ENCODE measurements around the gene KLK10.
"Not testable (repeated sequence)": the region's sequence is repeated elsewhere in the genome, so short reads cannot be mapped to it uniquely, and the experiment has no call there.

Gene KLK10

GRCh38 chr19:51001515-51001914 lies 18.0 kb downstream of the KLK10 start, which contains the start of gene KLK8:
Gene KLK8, minus strand, starts transcription at chr19:51001604. Its CDS starts 437 bp downstream, at chr19:51001167.
- DNase-seq = no peak

- no peak for DNase-seq
Observed at GRCh38 chr19:51000981-51001380, 18.5 kb downstream of the KLK10 start.

- DNase-seq = no peak
Observed at GRCh38 chr19:51000426-51000825, 19.1 kb downstream of the KLK10 start.

- DNase-seq = no peak
Observed at GRCh38 chr19:50998686-50999085, 20.8 kb downstream of the KLK10 start.

GRCh38 chr19:50998061-50998460 lies 21.4 kb downstream of the KLK10 start:
- no peak for DNase-seq

GRCh38 chr19:50994129-50994528 lies 25.4 kb downstream of the KLK10 start:
- no peak for DNase-seq

- no peak for DNase-seq
Observed at GRCh38 chr19:50992666-50993035, 26.9 kb downstream of the KLK10 start.

- not testable (repeated sequence) for DNase-seq
Observed at GRCh38 chr19:50984416-50984815, 35.1 kb downstream of the KLK10 start.

- no peak for DNase-seq
Observed at GRCh38 chr19:50983625-50984292, 35.8 kb downstream of the KLK10 start, which contains the start of gene KLK7. Gene KLK7, minus strand, starts transcription at chr19:50983917. Its CDS starts 1,518 bp downstream, at chr19:50982399.

GRCh38 chr19:50982186-50982585 lies 37.3 kb downstream of the KLK10 start:
- no peak for DNase-seq

- DNase-seq = no peak
Observed at GRCh38 chr19:50981587-50982146, 37.8 kb downstream of the KLK10 start.

GRCh38 chr19:50980208-50980607 lies 39.3 kb downstream of the KLK10 start:
- no peak for DNase-seq

GRCh38 chr19:50979758-50980157 lies 39.8 kb downstream of the KLK10 start:
- no peak for DNase-seq

GRCh38 chr19:50978772-50979390 lies 40.6 kb downstream of the KLK10 start:
- DNase-seq = no peak

GRCh38 chr19:50977626-50978025 lies 41.9 kb downstream of the KLK10 start:
- no peak for DNase-seq

- DNase-seq = no peak
Observed at GRCh38 chr19:50975766-50976165, 43.7 kb downstream of the KLK10 start.

GRCh38 chr19:50974702-50975556 lies 44.6 kb downstream of the KLK10 start:
- DNase-seq = no peak

GRCh38 chr19:50972795-50973376 lies 46.6 kb downstream of the KLK10 start:
- no peak for DNase-seq

- DNase-seq = not testable (repeated sequence)
Observed at GRCh38 chr19:50969810-50970209, 49.7 kb downstream of the KLK10 start.

- no peak for DNase-seq
Observed at GRCh38 chr19:50969413-50969760, 50.1 kb downstream of the KLK10 start, which contains the start of gene KLK6. Gene KLK6, minus strand, starts transcription at chr19:50969591. Its CDS starts 1,487 bp downstream, at chr19:50968104.

- DNase-seq = no peak
Observed at GRCh38 chr19:50968716-50969412, 50.6 kb downstream of the KLK10 start.

Measured in activated CD8-positive, alpha-beta memory T cell treated with anti-CD3 and anti-CD28 coated beads, Interleukin-2, amount 50 U/mL, for 48 hours (primary cell).